A673 (cell line): Measurements from ENCODE around the gene RFX2.

Experiments used
- EZH2 ChIP-seq: fragments of 200-600 bp; sonication (generic); IDR thresholded peaks from 2 replicates; pipeline ENCODE4 v1.6.1; 2017; ENCODE audit warnings: borderline replicate concordance, low read depth, mild to moderate bottlenecking, mixed read lengths, antibody characterized with exemption, low read length; ENCODE audit not compliant: poor library complexity, severe bottlenecking
- TF ChIP-seq, protein P1 (sequence below): fragments of 300-800, 200-600 bp; sonication (generic); conservative IDR thresholded peaks from 2 replicates; pipeline ENCODE4 v1.5.1; 2017; ENCODE audit warnings: low read depth, mild to moderate bottlenecking, antibody characterized with exemption, low read length, moderate library complexity, mixed read lengths

DNA sequence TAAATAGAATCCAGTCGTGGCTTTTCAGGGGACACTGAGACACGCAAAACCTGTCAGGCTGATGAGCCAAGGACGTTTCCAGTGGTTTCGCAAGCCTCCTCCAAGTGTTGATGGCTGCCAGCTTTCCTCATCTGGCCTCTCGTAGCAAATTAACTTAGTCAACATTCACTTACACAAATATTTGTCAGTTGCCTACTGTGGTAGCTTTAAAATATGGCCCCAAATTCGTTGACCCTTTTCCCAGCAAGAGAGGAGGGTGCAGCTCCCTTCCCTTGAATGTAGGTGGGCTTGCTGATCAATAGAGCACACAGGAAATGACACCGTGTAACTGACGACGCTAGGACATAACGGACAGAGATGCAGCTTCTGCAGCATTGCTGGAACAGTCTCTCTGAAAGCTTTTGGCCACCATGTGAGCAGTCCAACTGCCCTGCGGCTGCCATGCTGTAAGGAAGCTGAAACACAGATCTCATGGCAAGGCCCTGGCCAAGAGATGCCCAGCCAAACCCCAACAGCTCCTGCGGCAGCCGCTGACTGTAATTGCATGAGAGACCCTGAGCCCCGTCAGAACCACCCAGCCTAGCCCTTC, 126.8 kb downstream of the RFX2 start:
- no peak for TF ChIP-seq EZH2
- TF ChIP-seq, protein P1, sequence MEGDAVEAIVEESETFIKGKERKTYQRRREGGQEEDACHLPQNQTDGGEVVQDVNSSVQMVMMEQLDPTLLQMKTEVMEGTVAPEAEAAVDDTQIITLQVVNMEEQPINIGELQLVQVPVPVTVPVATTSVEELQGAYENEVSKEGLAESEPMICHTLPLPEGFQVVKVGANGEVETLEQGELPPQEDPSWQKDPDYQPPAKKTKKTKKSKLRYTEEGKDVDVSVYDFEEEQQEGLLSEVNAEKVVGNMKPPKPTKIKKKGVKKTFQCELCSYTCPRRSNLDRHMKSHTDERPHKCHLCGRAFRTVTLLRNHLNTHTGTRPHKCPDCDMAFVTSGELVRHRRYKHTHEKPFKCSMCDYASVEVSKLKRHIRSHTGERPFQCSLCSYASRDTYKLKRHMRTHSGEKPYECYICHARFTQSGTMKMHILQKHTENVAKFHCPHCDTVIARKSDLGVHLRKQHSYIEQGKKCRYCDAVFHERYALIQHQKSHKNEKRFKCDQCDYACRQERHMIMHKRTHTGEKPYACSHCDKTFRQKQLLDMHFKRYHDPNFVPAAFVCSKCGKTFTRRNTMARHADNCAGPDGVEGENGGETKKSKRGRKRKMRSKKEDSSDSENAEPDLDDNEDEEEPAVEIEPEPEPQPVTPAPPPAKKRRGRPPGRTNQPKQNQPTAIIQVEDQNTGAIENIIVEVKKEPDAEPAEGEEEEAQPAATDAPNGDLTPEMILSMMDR = no peak
